ENCODE results near the gene NCOA7.
"Not testable (repeated sequence)": the region's sequence is repeated elsewhere in the genome, so short reads cannot be mapped to it uniquely, and the experiment has no call there.

Gene NCOA7

GRCh38 chr6:125966569-125966968 lies 175.8 kb downstream of the NCOA7 start:
- WGBS, 2 experiments, result 100% methylated on average over 1 of the region's 1 CpG
- Histone ChIP-seq H3K27me3 (ENCODE audit: control insufficient read depth, insufficient read depth, low read length, poor library complexity, severe bottlenecking) (no peaks in the 10 kb centered on the region), H3K4me3 (ENCODE audit: insufficient read depth, low read depth, low read length) (no peak overlapping the region), H3K36me3 (ENCODE audit: control insufficient read depth, insufficient read depth, low read length) (no peaks in the 10 kb centered on the region), H3K27ac (ENCODE audit: insufficient read depth, low read depth, low read length, poor library complexity, severe bottlenecking) (no peak overlapping the region), H3K4me1 (ENCODE audit: control insufficient read depth, insufficient read depth, low read length) (no peaks in the 10 kb centered on the region), H3K9me3 (ENCODE audit: control insufficient read depth, low read length) (no peaks in the 10 kb centered on the region)

- Histone ChIP-seq H3K36me3 (ENCODE audit: control insufficient read depth, insufficient read depth, low read length) (no peaks in the 10 kb centered on the region), H3K27me3 (ENCODE audit: control insufficient read depth, insufficient read depth, low read length, poor library complexity, severe bottlenecking) (no peaks in the 10 kb centered on the region), H3K4me3 (ENCODE audit: insufficient read depth, low read depth, low read length) (no peak overlapping the region), H3K27ac (ENCODE audit: insufficient read depth, low read depth, low read length, poor library complexity, severe bottlenecking) (no peak overlapping the region), H3K9me3 (ENCODE audit: control insufficient read depth, low read length) (no peaks in the 10 kb centered on the region), H3K4me1 (ENCODE audit: control insufficient read depth, insufficient read depth, low read length) (no peaks in the 10 kb centered on the region)
- 78 to 84% methylated on average over 2 of the region's 2 CpGs for WGBS, 2 experiments
Measured at GRCh38 chr6:125968493-125968892, 177.7 kb downstream of the NCOA7 start.

GRCh38 chr6:125970760-125971159 lies 180.0 kb downstream of the NCOA7 start:
- Histone ChIP-seq H3K27ac (ENCODE audit: insufficient read depth, low read depth, low read length, poor library complexity, severe bottlenecking) (no peak overlapping the region), H3K4me1 (ENCODE audit: control insufficient read depth, insufficient read depth, low read length) (no peaks in the 10 kb centered on the region), H3K36me3 (ENCODE audit: control insufficient read depth, insufficient read depth, low read length) (no peaks in the 10 kb centered on the region), H3K4me3 (ENCODE audit: insufficient read depth, low read depth, low read length) (no peak overlapping the region), H3K27me3 (ENCODE audit: control insufficient read depth, insufficient read depth, low read length, poor library complexity, severe bottlenecking) (no peaks in the 10 kb centered on the region), H3K9me3 (ENCODE audit: control insufficient read depth, low read length) (no peaks in the 10 kb centered on the region)
- no CpG with 5 or more reads among the region's 2 CpGs for WGBS, 2 experiments

GRCh38 chr6:125972478-125972877 lies 181.7 kb downstream of the NCOA7 start:
- H3K4me1 ChIP-seq (ENCODE audit: control insufficient read depth, insufficient read depth, low read length); H3K4me3 ChIP-seq (ENCODE audit: insufficient read depth, low read depth, low read length); H3K27me3 ChIP-seq (ENCODE audit: control insufficient read depth, insufficient read depth, low read length, poor library complexity, severe bottlenecking); H3K9me3 ChIP-seq (ENCODE audit: control insufficient read depth, low read length); H3K36me3 ChIP-seq (ENCODE audit: control insufficient read depth, insufficient read depth, low read length); H3K27ac ChIP-seq (ENCODE audit: insufficient read depth, low read depth, low read length, poor library complexity, severe bottlenecking): not testable (repeated sequence)
- WGBS, 2 experiments, result 77 to 91% methylated on average over 1 of the region's 1 CpG

GRCh38 chr6:125974214-125974866 lies 183.6 kb downstream of the NCOA7 start:
- no peaks in the 10 kb centered on the region for H3K9me3 ChIP-seq (ENCODE audit: control insufficient read depth, low read length)
- H3K27ac ChIP-seq (ENCODE audit: insufficient read depth, low read depth, low read length, poor library complexity, severe bottlenecking), result no peak overlapping the region
- 79 to 81% methylated on average over 4 to 5 of the region's 5 CpGs for WGBS, 2 experiments
- H3K4me3 ChIP-seq (ENCODE audit: insufficient read depth, low read depth, low read length), result no peak overlapping the region
- no peaks in the 10 kb centered on the region for H3K36me3 ChIP-seq (ENCODE audit: control insufficient read depth, insufficient read depth, low read length)
- H3K27me3 ChIP-seq (ENCODE audit: control insufficient read depth, insufficient read depth, low read length, poor library complexity, severe bottlenecking), result no peaks in the 10 kb centered on the region
- no peaks in the 10 kb centered on the region for H3K4me1 ChIP-seq (ENCODE audit: control insufficient read depth, insufficient read depth, low read length)

GRCh38 chr6:125979101-125979500 lies 188.3 kb downstream of the NCOA7 start:
- Histone ChIP-seq H3K4me1 (ENCODE audit: control insufficient read depth, insufficient read depth, low read length) (no peaks in the 10 kb centered on the region), H3K27ac (ENCODE audit: insufficient read depth, low read depth, low read length, poor library complexity, severe bottlenecking) (no peak overlapping the region), H3K36me3 (ENCODE audit: control insufficient read depth, insufficient read depth, low read length) (no peaks in the 10 kb centered on the region), H3K27me3 (ENCODE audit: control insufficient read depth, insufficient read depth, low read length, poor library complexity, severe bottlenecking) (no peaks in the 10 kb centered on the region), H3K9me3 (ENCODE audit: control insufficient read depth, low read length) (no peaks in the 10 kb centered on the region), H3K4me3 (ENCODE audit: insufficient read depth, low read depth, low read length) (no peak overlapping the region)
- 88 to 100% methylated on average over 2 to 3 of the region's 3 CpGs for WGBS, 2 experiments

All from ectodermal cell (in vitro differentiated cells).